ENCODE measurements around the gene MAP6D1. TPM values are rescaled to one million over a fixed set of nuclear protein-coding genes. Genes with fewer than 3 reads are reported as not detected.
A peak's percentile ranks its signal among the peaks of the same experiment; 100 is the strongest.

The MAP6D1 gene
- total RNA-seq, 1 donor from 2014 or later, result 4.4 TPM

DNA sequence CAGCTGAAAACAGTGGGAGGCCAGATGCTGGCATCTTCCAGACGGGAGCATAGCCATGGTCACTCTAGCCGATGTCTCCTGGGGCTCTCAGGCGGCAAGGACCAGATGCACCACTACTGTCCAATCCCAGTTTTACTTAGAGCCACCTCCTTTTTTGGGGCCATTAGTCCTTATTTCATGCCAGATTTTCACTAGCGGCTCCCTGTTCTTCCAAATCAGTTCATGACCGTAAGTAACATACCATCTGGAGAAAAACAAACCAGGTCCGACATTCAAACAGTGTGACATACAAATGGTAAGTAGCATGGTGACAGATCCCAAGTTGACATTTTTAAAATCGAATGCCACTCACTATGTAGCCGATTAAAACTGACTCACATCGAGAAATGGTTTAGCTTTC is 4.1 kb upstream of the MAP6D1 start:
- Mint-ChIP-seq H3K4me1 (peaks cover 7% of the 10 kb centered on the region), H3K4me3 (no peak overlapping the region), H3K9me3 (no peaks in the 10 kb centered on the region), H3K27ac (no peak overlapping the region), H3K27me3 (ENCODE audit: low read depth) (no peaks in the 10 kb centered on the region), H3K36me3 (peaks cover 36% of the 10 kb centered on the region)
- TF ChIP-seq, protein P1, sequence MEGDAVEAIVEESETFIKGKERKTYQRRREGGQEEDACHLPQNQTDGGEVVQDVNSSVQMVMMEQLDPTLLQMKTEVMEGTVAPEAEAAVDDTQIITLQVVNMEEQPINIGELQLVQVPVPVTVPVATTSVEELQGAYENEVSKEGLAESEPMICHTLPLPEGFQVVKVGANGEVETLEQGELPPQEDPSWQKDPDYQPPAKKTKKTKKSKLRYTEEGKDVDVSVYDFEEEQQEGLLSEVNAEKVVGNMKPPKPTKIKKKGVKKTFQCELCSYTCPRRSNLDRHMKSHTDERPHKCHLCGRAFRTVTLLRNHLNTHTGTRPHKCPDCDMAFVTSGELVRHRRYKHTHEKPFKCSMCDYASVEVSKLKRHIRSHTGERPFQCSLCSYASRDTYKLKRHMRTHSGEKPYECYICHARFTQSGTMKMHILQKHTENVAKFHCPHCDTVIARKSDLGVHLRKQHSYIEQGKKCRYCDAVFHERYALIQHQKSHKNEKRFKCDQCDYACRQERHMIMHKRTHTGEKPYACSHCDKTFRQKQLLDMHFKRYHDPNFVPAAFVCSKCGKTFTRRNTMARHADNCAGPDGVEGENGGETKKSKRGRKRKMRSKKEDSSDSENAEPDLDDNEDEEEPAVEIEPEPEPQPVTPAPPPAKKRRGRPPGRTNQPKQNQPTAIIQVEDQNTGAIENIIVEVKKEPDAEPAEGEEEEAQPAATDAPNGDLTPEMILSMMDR (IDR thresholded peaks at IDR 0.05; ENCODE audit: unreplicated experiment), result no peak
- no peak for DNase-seq (ENCODE audit: low spot score in 2 of 2, unreplicated experiment in 2 of 2)

DNA sequence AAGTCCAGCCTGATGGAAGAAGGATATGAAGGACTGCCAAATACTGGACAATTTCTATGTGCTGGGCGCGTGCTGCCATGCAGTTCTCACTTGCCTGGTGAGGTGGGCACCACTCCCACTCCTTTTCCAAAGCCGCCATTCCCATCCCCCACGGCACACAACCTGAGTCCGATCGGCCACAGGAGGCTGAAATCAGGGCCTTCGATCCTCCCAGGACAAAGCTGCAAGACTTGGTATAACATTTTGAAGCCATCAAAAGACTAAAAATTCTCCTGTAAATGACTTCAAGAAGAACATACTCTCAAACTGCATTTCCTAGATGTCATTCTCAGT is 3.1 kb upstream of the MAP6D1 start:
- Mint-ChIP-seq H3K27me3 (ENCODE audit: low read depth) (peaks cover 6% of the 10 kb centered on the region), H3K4me1 (peaks cover 16% of the 10 kb centered on the region), H3K4me3 (no peak overlapping the region), H3K36me3 (peaks cover 28% of the 10 kb centered on the region), H3K9me3 (no peaks in the 10 kb centered on the region), H3K27ac (no peak overlapping the region)
- TF ChIP-seq, protein P1 (IDR thresholded peaks at IDR 0.05; ENCODE audit: unreplicated experiment), result no peak
- no peak for DNase-seq (ENCODE audit: low spot score in 2 of 2, unreplicated experiment in 2 of 2)

DNA sequence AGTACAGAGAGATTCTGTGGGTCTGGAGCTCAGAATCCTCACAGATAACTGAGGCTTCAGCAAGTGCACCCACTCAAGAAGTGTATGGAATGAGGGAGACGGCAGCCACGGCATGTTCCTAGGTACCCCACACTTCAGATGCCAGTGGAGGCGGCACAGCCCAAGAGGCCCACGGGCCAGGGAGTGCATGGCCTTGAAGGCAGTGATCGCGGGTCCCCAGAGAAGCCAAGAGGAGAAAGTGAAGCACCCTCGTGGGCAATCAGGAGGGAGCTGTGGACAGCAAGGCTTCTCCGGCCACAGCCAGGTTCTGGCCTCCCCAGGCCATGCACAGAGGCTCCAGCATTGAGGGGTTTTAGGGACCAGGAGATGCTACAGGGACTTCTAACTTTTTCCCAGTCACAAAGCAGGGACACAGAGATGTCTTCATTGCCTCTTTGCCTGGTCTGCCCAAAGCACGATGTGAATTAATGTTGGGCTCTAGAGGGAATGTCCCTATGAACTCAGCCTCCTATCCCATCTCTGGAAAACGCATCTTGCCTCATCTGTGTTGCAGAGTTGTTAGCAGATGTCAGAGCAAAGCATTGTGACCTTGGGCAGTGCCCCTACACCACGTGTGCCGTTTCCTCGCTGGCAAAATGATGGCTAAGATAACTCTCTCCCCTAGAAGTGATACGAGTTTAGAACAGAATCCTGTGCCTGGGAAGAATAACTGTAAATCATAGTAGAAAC is 2.6 kb upstream of the MAP6D1 start:
- Mint-ChIP-seq H3K36me3 (peaks cover 24% of the 10 kb centered on the region), H3K27me3 (ENCODE audit: low read depth) (peaks cover 6% of the 10 kb centered on the region), H3K4me3 (no peak overlapping the region), H3K4me1 (peaks cover 16% of the 10 kb centered on the region), H3K9me3 (no peaks in the 10 kb centered on the region), H3K27ac (peak overlapping the region; percentile 50)
- DNase-seq (ENCODE audit: low spot score in 2 of 2, unreplicated experiment in 2 of 2), result no peak
- TF ChIP-seq, protein P1 (IDR thresholded peaks at IDR 0.05; ENCODE audit: unreplicated experiment), result no peak

DNA sequence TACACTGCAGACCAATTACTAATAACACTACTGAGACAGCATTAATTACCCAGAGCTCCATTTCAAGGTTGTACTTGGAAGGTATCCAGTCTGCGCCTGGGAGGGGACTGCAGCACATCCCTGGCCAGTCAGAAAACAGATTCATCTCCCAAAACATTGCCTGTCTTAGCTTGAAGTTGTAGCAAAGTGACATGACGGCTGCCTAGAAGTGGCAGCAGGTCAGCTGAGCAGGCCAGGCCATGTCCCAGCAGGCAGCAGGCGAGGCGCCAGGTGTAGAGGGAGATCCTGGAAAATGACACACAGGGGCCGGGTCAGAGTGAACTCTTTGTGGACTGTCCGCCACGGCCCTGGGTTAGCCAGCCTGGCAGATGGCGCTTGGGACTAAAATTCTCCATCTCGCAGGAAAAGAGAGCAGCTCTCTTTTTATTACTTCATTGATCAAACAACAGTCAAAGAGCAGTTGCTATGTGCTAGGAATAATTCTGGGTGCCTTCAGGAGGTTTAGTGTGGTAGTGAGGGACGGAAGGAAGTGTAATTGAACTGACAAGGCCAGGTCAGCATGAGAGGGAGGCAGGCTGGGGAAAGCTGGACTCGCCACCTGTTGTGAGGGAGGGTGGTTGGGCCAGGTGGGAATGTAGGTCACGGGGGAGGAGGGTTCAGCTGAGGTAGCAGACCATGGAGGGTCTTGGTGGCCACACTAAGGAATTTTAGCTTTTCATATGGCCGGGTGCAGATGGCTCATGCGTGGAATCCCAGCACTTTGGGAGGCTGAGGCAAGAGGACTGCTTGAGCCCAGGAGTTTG is 1.3 kb upstream of the MAP6D1 start:
- H3K27me3 Mint-ChIP-seq (ENCODE audit: low read depth), result peaks cover 8% of the 10 kb centered on the region
- no peak for DNase-seq (ENCODE audit: low spot score in 2 of 2, unreplicated experiment in 2 of 2)
- TF ChIP-seq, protein P1 (IDR thresholded peaks at IDR 0.05; ENCODE audit: unreplicated experiment), result no peak
- H3K4me3 Mint-ChIP-seq, result peak overlapping the region; percentile 67
- H3K27ac Mint-ChIP-seq, result peak overlapping the region; percentile 40
- no peaks in the 10 kb centered on the region for H3K9me3 Mint-ChIP-seq
- peaks cover 18% of the 10 kb centered on the region for H3K4me1 Mint-ChIP-seq
- peaks cover 15% of the 10 kb centered on the region for H3K36me3 Mint-ChIP-seq

DNA sequence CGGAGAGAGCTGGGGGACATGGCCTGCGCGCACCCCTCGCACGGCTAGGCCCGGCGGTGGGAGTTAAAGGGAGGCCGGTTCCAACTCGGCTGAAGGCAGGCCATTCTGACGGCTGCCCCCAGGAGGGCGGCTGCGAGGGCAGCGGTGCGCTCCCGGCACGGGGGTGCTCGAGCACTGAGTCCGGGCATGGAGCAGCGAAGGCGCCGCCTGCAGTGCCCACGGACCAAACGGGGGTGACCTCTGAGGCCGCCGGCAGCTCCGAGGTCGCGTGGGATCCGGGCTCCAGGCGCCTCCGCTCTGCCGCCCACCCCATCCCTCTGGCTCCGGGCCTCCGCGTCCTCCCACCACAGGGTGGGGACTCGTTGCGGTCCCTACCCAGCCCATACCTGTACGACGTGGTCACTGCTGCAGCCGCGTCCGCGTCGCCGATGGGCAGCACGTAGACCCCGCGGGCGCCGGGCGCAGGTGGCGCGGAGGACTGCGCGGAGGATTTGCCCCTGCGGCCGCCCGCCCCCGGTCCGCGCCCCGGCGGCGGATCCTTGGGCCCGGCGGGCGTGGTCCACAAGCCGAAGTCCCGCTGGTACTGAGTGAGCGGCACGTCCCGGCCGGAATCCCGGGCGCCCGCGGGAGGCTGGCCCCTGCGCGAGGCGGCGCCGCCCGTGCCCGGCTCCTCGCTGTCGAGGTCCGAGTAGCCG is 469 bp downstream of the MAP6D1 start:
- H3K27me3 Mint-ChIP-seq (ENCODE audit: low read depth), result peaks cover 8% of the 10 kb centered on the region
- H3K4me3 Mint-ChIP-seq, result peak overlapping the region; percentile 74
- peak in 1 of 2 experiments; percentile 54 for DNase-seq (ENCODE audit: low spot score in 2 of 2, unreplicated experiment in 2 of 2)
- no peaks in the 10 kb centered on the region for H3K9me3 Mint-ChIP-seq
- TF ChIP-seq, protein P1 (IDR thresholded peaks at IDR 0.05; ENCODE audit: unreplicated experiment), result no peak
- H3K27ac Mint-ChIP-seq, result peak overlapping the region; percentile 6
- peaks cover 18% of the 10 kb centered on the region for H3K4me1 Mint-ChIP-seq
- H3K36me3 Mint-ChIP-seq, result peaks cover 12% of the 10 kb centered on the region

Data from mesothelial cell of epicardium (in vitro differentiated cells).